ENCODE measurements around the gene PSPC1.

- TF ChIP-seq POLR2A (IDR thresholded peaks at IDR 0.05; ENCODE audit: low read length) (no peak), GATA1 (IDR thresholded peaks at IDR 0.05; ENCODE audit: low read depth, low read length) (no peak)
These were observed 14.8 kb downstream of the PSPC1 start for GRCh38 chr13:19767966-19768365.
